AG04449 (cell line): ENCODE data around the gene RAI1.

ENCODE experiments used
- CTCF ChIA-PET: fragments of 350-600 bp; formaldehyde crosslinking; extraction: SDS; loops from one replicate; lab custom pipeline; 2021; ENCODE audit warnings: antibody characterized with exemption; lab: Yijun Ruan, JAX
- POLR2A ChIA-PET: fragments of 400-600, 350-600 bp; formaldehyde crosslinking; extraction: SDS; loops from one replicate; lab custom pipeline; 2020; ENCODE audit warnings: antibody characterized with exemption, inconsistent platforms; lab: Yijun Ruan, JAX
- DNase-seq: peaks from one replicate; pipeline ENCODE4 v3.0.0-alpha.2; 2010; ENCODE audit warnings: low read depth, low spot score
- H3K4me3 ChIP-seq: 2 replicates; pipeline ENCODE4 v1.5.1; 2011; ENCODE audit warnings: low read depth, mild to moderate bottlenecking, control low read depth, low read length
- TF ChIP-seq, protein P1 (sequence below): IDR thresholded peaks from one replicate; pipeline ENCODE4 v1.5.1; 2011; ENCODE audit warnings: mild to moderate bottlenecking, moderate library complexity, low read length, control low read depth, inconsistent platforms; ENCODE audit not compliant: insufficient read depth; ENCODE audit errors: missing control alignments

The RAI1 gene

DNA sequence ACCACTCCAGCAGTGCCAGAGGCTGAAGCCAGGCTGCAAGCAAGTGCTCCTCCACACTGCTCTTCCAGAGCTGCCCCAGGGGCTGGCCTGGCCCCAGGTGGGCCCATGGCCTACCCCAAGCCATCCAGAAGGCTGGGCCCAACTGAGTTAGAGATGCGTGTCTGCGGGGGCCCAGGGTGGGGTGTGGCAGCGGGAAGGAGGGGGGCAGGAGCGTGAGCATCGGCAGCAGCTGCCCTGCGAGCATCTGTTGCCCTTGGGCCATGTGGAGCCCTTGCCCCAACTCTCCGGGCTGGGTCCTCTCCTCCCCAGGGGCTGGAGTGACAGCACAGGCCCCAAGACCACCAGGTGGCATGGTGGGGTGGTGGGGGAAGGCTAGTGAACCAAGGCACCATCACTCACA, 162.8 kb downstream of the RAI1 start:
- POLR2A ChIA-PET: no interaction called here
- TF ChIP-seq, protein P1, sequence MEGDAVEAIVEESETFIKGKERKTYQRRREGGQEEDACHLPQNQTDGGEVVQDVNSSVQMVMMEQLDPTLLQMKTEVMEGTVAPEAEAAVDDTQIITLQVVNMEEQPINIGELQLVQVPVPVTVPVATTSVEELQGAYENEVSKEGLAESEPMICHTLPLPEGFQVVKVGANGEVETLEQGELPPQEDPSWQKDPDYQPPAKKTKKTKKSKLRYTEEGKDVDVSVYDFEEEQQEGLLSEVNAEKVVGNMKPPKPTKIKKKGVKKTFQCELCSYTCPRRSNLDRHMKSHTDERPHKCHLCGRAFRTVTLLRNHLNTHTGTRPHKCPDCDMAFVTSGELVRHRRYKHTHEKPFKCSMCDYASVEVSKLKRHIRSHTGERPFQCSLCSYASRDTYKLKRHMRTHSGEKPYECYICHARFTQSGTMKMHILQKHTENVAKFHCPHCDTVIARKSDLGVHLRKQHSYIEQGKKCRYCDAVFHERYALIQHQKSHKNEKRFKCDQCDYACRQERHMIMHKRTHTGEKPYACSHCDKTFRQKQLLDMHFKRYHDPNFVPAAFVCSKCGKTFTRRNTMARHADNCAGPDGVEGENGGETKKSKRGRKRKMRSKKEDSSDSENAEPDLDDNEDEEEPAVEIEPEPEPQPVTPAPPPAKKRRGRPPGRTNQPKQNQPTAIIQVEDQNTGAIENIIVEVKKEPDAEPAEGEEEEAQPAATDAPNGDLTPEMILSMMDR: no peak
- H3K4me3 ChIP-seq: no peak overlapping the region
- DNase-seq: no peak
- CTCF ChIA-PET: interaction anchor here (1.7 kb wide), 1 partner anchor 17 kb away, joined by 5 read pairs; no protein-coding TSS in a partner anchor

DNA sequence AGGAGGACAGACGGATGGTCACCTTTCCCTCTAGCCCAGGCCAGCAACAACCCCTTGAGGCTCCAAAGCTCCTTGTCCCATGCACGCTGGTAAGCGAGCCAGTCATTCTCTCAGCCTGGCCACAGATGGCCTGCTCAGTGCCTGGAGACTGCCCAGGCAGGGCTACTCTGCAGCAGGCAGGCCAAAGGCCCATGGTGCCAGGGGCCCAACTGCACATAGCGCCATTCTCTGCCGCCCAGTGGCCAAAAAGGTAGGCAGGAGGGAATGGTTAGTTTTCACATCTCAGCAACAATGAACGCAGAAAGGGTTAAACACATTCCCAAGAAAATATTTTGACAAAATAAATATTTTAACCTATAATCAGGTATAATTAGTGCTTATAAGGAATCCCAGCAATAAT, 163.2 kb downstream of the RAI1 start:
- no peak for DNase-seq
- H3K4me3 ChIP-seq: no peak overlapping the region
- TF ChIP-seq, protein P1: no peak
- CTCF ChIA-PET: interaction anchor here (1.7 kb wide), 1 partner anchor 16 kb away, joined by 5 read pairs; no protein-coding TSS in a partner anchor
- POLR2A ChIA-PET: no interaction called here

DNA sequence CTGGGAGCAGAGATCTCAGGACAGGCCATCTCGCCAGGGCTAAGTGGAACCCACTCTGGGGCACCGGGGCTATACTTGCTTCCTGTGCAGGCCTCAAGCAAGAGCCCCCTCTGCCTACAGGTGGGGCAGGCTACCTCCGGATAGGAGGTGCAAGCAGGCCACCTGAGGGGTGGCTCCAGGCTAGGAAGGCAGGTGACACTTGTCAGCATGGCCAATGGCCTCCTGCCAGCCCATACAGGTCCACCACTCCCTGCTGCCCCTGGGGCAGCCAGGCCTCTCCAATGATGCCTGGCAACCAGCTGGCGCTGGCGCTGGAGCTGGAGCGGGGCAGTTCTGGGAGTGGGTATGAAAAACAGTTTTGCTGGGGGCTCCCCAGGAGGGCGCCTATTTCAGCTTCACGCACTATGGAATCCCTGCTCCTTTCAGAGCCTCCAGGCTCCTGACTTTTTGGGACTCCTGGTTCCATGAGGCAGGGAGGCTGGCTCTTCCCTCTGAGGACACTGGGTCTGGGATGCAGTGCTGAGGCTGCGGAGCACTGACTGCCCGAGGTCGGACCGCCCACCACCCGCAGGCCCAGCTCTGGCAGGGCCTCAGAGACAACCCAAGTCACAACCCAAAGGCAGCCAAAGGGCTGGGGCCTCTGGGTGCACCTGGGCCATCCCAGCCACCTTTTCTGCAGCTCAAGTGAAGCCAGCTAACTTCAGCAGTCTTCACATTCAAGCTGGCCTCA, 164.0 kb downstream of the RAI1 start:
- H3K4me3 ChIP-seq: no peak overlapping the region
- ChIA-PET CTCF (interaction anchor here (9.0 kb wide), 1 partner anchor 15 kb away, joined by 82 read pairs; no protein-coding TSS in a partner anchor), POLR2A (no interaction called here)
- TF ChIP-seq, protein P1: no peak
- DNase-seq: no peak

DNA sequence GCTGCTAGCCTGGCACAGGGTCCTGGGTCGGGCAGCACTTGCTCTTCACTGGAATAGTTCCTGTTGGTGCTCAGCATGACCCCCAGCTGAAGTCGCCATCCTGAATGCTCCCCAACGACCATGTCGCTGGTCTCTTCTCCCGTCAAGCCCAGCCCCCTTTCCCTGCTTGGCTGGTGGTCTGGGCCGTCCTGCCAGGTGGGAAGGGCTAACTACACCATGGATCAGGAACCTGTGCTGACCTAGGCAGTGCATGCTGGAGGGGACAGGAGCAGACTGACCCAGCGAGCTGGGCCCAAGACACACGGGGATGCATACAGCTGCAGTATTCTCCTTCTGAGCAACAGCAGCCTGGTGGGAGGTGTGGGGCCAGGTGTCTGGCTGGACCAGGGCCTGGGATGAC, 164.7 kb downstream of the RAI1 start:
- ChIA-PET POLR2A (no interaction called here), CTCF (interaction anchor here (9.0 kb wide), 1 partner anchor 15 kb away, joined by 82 read pairs; no protein-coding TSS in a partner anchor)
- H3K4me3 ChIP-seq: no peak overlapping the region
- TF ChIP-seq, protein P1: no peak
- DNase-seq: no peak

DNA sequence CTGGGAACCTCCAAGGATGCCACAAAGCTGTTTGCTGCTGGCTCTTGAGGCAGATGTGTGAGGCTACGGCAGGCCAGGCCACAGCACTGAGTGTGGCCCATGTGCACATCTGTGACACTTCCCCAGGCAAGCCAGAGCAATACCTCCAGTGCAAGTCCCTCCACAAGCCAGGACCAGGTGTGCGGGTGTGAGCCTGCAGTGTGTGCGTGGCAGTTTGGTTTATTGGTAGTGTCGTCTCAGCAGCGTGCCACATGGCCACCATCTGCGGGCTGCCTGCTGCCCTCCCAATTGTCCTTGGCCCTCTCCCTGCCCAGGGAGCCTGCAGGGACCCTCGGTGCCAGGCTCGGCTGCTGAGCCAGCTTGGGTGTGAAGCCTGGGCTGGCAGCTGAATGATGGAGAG, 165.4 kb downstream of the RAI1 start:
- DNase-seq: no peak
- no peak overlapping the region for H3K4me3 ChIP-seq
- TF ChIP-seq, protein P1: no peak
- CTCF ChIA-PET: interaction anchor here (9.0 kb wide), 1 partner anchor 14 kb away, joined by 82 read pairs; no protein-coding TSS in a partner anchor
- POLR2A ChIA-PET: no interaction called here

DNA sequence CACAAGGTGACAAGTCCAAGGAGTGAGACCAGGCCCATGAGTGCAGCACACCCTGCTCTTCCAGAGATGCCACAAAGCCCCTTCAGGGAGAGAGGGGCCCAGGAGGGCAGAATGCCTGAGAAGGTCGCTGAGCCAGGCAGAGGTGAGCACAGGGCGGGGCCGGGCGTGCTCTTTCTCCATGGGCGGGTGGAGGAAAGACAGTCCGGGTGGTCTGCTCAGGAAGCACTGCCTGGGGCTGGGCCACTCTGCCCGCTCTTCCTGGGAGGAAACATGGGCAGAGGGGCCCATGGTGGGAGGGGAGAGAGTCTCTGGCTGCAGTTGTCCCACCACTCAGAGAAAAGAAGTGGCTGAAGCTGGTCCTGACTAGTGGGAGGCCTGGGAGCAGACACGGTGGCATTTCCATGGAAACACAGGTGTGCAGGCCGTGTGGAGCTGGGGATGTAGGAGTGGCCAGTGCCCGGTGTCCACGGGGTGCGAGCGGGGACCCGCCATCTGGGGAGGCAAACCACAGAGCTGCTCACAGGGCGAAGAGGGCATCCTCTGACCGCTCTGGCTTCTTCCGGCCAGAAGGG, 165.9 kb downstream of the RAI1 start:
- no peak for DNase-seq
- no peak overlapping the region for H3K4me3 ChIP-seq
- POLR2A ChIA-PET: interaction anchor here (0.7 kb wide), 1 partner anchor 74 kb away, joined by 3 read pairs; no protein-coding TSS in a partner anchor
- CTCF ChIA-PET: interaction anchor here (1.2 to 9.0 kb wide), 3 partner anchors 13 to 167 kb away, joined by 3 to 82 read pairs (median 4); no protein-coding TSS in a partner anchor
- TF ChIP-seq, protein P1: no peak
